Right renal pelvis (tissue), 4 donors: ENCODE results near the gene MAP3K7CL. TPM values are rescaled to one million over a fixed set of nuclear protein-coding genes. Genes with fewer than 3 reads are reported as not detected.
"Not testable (repeated sequence)": the region's sequence is repeated elsewhere in the genome, so short reads cannot be mapped to it uniquely, and the experiment has no call there.

Experiments used
- DNase-seq, 4 donors: peaks; one replicate each; pipeline ENCODE4 v3.0.0-alpha.2; 2013; ENCODE audit warnings: low read depth in 4 of 4, low spot score in 3 of 4, missing footprints in 1 of 4
- polyA plus RNA-seq, 4 donors: library from polyadenylated mRNA; unstranded; fragments of 120-200 nt; gene quantifications; one replicate each; pipeline ENCODE4 v1.2.1, GENCODE V29; 2013; ENCODE audit not compliant: insufficient read length in 4 of 4

MAP3K7CL gene
- polyA plus RNA-seq, 4 donors: 5.2 to 7.3 (median 5.6) TPM

DNA sequence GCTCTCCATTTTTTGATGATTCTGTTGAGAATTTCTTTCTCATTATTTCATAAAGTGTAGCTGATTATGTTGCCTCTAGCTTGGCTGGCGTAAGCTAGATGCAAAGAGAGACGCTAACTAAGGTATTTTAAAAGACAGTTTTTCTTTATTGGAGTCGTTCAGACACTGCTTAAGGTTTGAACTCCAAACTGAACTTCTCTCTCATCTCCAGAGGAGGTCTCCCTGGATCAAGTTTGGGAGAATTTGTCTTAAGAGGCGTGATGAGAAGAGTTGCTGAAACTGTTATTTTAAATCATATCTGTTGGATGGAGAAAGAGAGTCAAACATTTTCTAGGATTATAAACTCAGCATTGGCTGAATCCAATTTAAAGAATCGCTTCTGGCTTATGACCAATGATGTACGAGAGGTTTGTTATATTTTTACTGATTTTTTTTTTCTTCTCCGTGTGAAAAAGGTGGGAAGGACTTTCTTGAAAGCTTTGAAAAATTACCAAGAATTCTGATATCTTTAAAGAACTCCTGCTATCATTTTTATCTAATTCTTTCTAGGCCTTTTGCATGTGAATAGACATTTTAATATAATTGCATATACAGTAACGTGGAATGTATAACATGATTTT is 34.0 kb downstream of the MAP3K7CL start:
- no peak for DNase-seq

DNA sequence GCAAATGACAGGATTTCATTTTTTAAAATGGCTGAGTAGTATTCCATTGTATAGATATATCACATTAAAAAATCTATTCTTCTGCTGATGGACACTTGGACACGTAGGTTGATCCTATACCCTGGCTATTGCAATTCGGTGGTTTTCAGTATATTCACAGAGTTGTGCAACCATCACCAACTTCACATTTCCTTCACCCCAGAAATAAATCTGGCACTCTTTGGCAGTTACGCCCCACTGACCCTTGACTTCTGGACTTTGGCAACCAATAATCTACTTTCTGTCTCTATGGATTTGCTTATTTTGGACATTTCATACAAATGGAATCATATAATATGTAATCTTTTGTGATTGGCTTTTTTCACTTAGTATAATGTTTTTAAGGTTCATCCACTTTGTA is 35.9 kb downstream of the MAP3K7CL start:
- DNase-seq: no peak

GRCh38 chr21:29166853-29167252 is 36.4 kb downstream of the MAP3K7CL start:
- DNase-seq: no peak

DNA sequence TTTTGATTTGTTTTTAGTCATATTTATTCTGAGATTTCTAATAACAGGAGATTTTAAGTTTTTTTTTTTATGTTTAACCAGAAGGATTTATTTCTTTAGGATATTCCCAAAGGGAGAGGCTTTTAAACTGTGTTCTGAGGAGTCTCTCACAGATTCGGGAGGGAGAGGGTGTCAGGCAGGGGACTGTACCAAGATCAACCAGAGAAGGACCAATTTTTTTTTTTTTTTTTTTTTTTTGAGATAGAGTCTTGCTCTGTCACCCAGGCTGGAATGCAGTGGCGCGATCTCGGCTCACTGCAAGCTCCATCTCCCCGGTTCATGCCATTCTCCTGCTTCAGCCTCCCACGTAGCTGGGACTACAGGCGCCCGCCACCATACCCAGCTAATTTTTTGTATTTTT is 37.0 kb downstream of the MAP3K7CL start:
- not testable (repeated sequence) for DNase-seq

DNA sequence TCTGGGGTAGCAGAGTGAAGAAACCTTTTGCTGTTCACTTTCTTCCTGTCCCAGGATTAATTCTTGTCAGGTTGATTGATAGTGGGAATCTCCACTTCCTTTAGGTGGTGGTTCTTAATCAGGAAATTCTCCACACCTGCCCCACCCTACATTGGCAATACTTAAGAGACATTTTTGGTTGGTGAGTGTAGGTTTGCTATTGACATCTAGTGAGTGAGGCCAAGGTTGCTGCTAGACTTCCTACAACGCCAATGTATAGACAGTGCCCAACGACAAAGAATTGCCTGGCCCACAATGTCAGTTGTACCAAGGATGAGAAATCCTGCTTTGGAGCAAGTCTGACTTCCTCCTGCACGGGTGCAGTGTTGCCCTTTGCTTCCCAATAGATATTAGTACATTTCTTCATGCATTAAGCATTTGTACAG is 38.5 kb downstream of the MAP3K7CL start:
- no peak for DNase-seq

DNA sequence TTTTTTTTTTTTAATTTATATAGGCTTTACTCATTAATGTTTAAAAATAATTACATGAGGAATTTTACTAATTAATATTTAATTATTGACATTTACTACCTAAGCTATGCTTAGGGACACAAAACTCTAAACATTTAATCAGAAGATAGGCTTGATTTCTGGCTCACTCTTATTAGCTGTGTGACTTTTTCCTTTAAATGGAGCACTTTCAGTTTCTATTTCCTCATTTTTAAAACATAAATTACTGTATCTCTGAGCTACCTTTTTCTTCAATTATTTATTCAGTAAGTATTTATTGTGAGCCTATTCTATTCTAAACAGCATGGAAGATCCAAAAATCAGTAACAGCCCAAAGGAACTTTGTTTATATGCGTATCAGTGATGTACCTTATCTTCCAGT is 40.5 kb downstream of the MAP3K7CL start:
- no peak for DNase-seq

GRCh38 chr21:29172282-29172681 is 41.8 kb downstream of the MAP3K7CL start:
- no peak for DNase-seq

DNA sequence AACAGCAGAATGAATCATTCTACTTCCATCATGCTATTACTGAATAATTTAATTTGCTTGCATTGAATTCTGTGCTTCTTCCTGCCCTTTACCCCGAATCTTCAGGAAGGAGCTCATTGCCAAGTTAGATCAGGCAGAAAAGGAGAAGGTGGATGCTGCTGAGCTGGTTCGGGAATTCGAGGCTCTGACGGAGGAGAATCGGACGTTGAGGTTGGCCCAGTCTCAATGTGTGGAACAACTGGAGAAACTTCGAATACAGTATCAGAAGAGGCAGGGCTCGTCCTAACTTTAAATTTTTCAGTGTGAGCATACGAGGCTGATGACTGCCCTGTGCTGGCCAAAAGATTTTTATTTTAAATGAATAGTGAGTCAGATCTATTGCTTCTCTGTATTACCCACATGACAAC is 44.2 kb downstream of the MAP3K7CL start:
- DNase-seq: no peak

DNA sequence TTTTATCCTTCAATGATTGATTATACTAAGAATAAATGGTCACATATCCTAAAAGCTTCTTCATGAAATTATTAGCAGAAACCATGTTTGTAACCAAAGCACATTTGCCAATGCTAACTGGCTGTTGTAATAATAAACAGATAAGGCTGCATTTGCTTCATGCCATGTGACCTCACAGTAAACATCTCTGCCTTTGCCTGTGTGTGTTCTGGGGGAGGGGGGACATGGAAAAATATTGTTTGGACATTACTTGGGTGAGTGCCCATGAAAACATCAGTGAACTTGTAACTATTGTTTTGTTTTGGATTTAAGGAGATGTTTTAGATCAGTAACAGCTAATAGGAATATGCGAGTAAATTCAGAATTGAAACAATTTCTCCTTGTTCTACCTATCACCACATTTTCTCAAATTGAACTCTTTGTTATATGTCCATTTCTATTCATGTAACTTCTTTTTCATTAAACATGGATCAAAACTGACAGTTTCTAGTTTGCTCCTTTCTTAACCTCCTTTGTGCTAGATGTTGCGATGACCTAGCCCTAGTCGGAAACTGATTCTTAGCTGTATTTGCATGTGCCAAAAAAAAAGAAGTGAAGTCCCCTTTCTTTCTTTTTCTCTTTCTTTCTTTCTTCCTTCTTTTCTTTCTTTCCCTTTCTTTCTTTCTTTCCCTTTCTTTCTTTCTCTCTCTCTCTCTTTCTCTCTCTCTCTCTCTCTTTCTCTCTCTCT is 45.1 kb downstream of the MAP3K7CL start:
- DNase-seq: peak in 1 of 4 donors; percentile 44

GRCh38 chr21:29176471-29177120 is 46.2 kb downstream of the MAP3K7CL start:
- DNase-seq: no peak

- no peak for DNase-seq
Measured at GRCh38 chr21:29177800-29178199, 47.4 kb downstream of the MAP3K7CL start.

- no peak for DNase-seq
Measured at GRCh38 chr21:29178926-29179325, 48.5 kb downstream of the MAP3K7CL start.

DNA sequence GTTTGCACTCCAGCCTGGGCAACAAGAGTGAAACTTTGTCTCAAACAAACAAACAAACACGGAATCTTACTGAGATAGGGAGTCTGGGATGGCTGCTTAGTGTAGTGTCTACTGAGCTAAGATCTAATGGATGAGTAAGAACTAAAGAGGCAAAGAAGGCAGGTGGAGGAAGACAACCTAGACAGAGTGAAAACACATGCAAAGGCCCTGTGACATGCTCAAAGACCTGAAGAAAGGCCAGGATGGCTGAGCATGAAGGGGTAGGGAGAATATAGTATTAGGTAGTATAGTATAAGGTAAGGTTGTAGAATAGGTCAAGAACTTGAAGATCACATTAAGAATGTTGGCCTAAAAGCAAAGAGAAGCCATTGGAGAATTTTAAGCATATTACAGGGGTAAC is 49.1 kb downstream of the MAP3K7CL start:
- no peak for DNase-seq

GRCh38 chr21:29181799-29182470 is 51.5 kb downstream of the MAP3K7CL start:
- DNase-seq: no peak

GRCh38 chr21:29182691-29183092 is 52.2 kb downstream of the MAP3K7CL start:
- no peak for DNase-seq

DNA sequence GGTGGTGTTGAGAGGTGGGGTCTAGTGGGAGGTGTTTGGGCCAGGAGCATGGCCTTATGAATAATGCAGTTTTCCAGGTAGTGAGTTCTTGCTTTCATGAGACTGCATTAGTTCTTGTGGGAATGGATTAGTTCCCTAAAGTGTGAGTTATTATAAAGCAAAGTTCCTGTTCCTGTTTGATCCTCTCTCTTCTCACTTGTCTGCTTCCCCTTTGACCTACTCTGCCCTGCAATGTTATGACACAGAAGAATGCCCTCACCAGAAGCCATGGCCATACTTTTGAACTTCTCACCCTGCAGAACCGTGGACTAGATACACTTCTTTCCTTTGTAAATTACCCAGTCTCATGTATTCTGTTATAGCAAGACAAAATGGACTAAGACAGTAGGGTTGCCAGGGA is 53.6 kb downstream of the MAP3K7CL start:
- DNase-seq: no peak

- no peak for DNase-seq
Measured at GRCh38 chr21:29185172-29185571, 54.7 kb downstream of the MAP3K7CL start.

- DNase-seq: no peak
Measured at GRCh38 chr21:29185633-29186032, 55.2 kb downstream of the MAP3K7CL start.

- no peak for DNase-seq
Measured at GRCh38 chr21:29186246-29186645, 55.8 kb downstream of the MAP3K7CL start.

GRCh38 chr21:29187944-29188343 is 57.5 kb downstream of the MAP3K7CL start:
- no peak for DNase-seq

GRCh38 chr21:29189353-29189752 is 58.9 kb downstream of the MAP3K7CL start:
- DNase-seq: no peak
